Cerebellar cortex (tissue), 1 donor: ENCODE data around the gene CAPN10.

Experiments
- DNase-seq: peaks from one replicate; pipeline ENCODE4 v3.0.0-alpha.2; 2015; ENCODE audit warnings: low spot score

The CAPN10 gene

GRCh38 chr2:240563951-240564560 is 22.5 kb upstream of the CAPN10 start:
- DNase-seq: no peak

GRCh38 chr2:240564561-240565332 is 21.8 kb upstream of the CAPN10 start:
- no peak for DNase-seq

DNA sequence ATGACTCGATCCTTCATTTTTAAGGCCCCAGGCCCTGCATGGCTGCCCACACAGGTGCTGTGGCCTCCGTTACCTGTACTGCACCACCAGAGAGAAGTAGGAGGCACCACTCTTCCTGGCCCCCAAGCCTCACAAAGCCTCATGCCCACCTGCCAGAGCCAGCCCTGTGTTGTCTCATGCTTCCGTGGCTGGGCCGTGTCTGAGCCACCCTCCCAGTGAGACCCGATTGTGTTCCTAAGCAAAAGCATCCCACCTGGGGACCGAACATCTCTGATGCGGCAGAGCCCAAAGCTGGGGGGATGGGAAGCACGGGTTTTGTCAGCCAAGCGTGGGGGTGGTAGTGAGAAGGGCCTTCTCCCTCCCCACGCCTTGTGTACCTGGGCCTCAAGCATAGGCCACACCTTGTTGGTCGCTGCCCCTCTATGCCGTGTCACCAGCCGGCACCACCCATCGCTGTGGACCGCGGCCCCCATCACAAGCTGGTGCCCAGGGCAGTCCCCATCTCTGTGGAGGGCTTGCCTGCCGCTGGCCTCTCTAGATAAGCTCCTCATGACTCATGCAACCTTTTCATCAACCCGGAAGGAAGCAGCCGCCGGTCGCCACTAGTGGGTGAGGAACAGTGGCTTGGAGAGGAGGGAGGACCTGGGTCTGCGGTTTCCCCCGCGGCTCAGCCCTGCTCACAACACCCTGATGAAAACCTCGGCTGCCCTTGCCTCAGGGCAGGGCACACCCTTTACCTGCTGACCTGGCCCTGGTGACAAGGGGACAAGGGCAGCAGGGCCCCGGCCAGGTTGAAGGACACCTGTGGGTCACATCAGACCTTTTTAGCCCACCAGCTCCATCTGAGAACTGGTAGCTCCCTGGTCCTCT is 21.0 kb upstream of the CAPN10 start:
- DNase-seq: no peak

GRCh38 chr2:240566203-240567136 is 20.1 kb upstream of the CAPN10 start:
- peak; percentile 65 for DNase-seq

- DNase-seq: no peak
These were observed 19.2 kb upstream of the CAPN10 start for GRCh38 chr2:240567137-240567871.

- peak; percentile 44 for DNase-seq
These were observed 18.5 kb upstream of the CAPN10 start, which contains the start of gene RNPEPL1 for GRCh38 chr2:240567872-240568677. Gene RNPEPL1 (plus strand): TSS chr2:240568484. CDS start chr2:240568587, 103 bp downstream.

DNA sequence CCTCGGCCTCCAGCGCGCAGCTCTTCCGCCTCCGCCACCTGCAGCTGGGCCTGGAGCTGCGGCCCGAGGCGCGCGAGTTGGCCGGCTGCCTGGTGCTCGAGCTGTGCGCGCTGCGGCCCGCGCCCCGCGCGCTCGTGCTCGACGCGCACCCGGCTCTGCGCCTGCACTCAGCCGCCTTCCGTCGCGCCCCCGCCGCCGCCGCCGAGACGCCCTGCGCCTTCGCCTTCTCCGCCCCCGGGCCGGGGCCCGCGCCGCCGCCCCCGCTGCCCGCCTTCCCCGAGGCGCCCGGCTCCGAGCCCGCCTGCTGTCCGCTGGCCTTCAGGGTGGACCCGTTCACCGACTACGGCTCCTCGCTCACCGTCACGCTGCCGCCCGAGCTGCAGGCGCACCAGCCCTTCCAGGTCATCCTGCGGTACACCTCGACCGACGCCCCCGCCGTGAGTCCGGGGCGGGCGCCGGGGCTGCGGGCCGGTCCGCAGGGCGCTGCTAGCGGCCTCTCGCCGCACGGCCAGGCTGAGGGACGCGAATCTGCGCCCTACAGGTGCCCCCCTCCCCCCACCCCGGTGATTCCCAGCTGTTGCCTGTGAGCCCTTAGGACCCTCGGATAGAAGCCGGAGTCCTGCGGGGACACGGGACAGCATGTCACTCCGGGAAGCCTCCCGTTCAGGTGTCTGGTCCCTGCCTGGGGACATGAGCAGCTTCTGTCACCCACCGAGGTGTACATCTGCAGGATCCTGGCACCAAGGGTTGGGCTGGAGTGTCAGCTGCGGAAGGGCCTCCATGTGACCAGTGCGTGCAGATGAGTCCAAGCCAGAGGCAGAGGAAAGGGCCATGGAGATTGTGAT is 17.6 kb upstream of the CAPN10 start:
- peak; percentile 42 for DNase-seq

GRCh38 chr2:240569523-240569997 is 17.0 kb upstream of the CAPN10 start:
- no peak for DNase-seq

GRCh38 chr2:240569998-240570530 is 16.5 kb upstream of the CAPN10 start:
- no peak for DNase-seq

- DNase-seq: no peak
These were observed 15.8 kb upstream of the CAPN10 start for GRCh38 chr2:240570531-240571313.

GRCh38 chr2:240571314-240571973 is 15.1 kb upstream of the CAPN10 start:
- DNase-seq: no peak

GRCh38 chr2:240572141-240573031 is 14.1 kb upstream of the CAPN10 start:
- no peak for DNase-seq

- DNase-seq: no peak
These were observed 13.4 kb upstream of the CAPN10 start for GRCh38 chr2:240573071-240573515.

DNA sequence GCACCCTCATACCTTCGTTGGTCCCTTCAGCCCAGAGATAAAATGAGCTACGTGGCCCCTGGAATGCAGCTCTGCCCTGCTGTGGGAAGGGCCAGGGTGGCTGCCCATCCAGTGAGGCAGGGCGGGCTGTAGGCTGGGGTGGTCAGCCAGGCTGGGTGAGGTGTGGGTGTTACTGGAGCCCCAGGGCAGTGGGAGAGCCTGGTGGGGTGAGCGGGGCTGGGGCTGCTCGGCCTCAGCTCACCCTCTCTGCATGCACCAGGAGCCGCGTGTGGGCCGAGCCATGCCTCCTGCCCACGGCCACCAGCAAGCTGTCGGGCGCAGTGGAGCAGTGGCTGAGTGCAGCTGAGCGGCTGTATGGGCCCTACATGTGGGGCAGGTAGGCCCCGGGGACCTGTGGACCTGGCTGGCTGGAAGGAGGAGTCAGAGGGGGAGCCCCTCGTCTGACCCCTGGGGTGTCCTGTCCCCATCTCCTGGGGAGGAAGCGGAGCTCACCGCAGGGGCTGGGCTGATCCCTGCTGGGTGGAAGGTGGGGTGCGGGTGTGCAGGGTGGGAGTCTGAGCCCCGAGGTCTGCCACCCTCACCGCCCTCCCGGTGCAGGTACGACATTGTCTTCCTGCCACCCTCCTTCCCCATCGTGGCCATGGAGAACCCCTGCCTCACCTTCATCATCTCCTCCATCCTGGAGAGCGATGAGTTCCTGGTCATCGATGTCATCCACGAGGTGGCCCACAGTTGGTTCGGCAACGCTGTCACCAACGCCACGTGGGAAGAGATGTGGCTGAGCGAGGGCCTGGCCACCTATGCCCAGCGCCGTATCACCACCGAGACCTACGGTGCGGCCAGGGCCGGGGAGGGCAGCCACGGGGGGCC is 12.8 kb upstream of the CAPN10 start:
- DNase-seq: no peak
